B cell (primary cell): Measurements from ENCODE around the gene TAGLN2. TPM values are rescaled to one million over a fixed set of nuclear protein-coding genes. Genes with fewer than 3 reads are reported as not detected.

Experiments used
- ATAC-seq: fragments of 200-7000 bp; cut with Tn5 transposase; one replicate; pipeline ENCODE4 v1.10.0; 2021; ENCODE audit warnings: low read depth, mild to moderate bottlenecking, moderate number of reproducible peaks, moderate library complexity
- CTCF ChIA-PET: fragments of 350-600 bp; sonication (Branson Sonifier 250); formaldehyde crosslinking; loops from one replicate; lab custom pipeline; 2021; ENCODE audit warnings: antibody characterized with exemption, inconsistent platforms; lab: Charles Lee
- POLR2A ChIA-PET: fragments of 350-600 bp; sonication (Branson Sonifier 250); formaldehyde crosslinking; loops from one replicate; lab custom pipeline; 2021; ENCODE audit warnings: antibody characterized with exemption; lab: Charles Lee
- DNase-seq: peaks from one replicate; pipeline ENCODE4 v3.0.0; 2013
- H2AFZ ChIP-seq: 2 replicates; pipeline ENCODE4 v1.6.1; 2012; ENCODE audit warnings: mild to moderate bottlenecking, low read depth, low read length; ENCODE audit not compliant: insufficient read depth, poor library complexity, severe bottlenecking
- H3K27ac ChIP-seq, 2 donors: 1 replicate in 1 of 2; 2 replicates in 1 of 2; pipeline ENCODE4 v1.5.1; 2012 to 2013; ENCODE audit warnings: low read length in 2 of 2, mild to moderate bottlenecking in 2 of 2, moderate library complexity in 1 of 2
- H3K27me3 ChIP-seq, 4 experiments: fragments of 200-600 bp in 1 of 4; sonication (generic) in 1 of 4; replicated peaks in 1 of 4; 1 replicate in 2 of 4; 2 replicates in 2 of 4; pipeline versions ENCODE4 v1.6.1 to v1.7.0; 2013 to 2016; ENCODE audit warnings: low read length in 3 of 4, mild to moderate bottlenecking in 2 of 4, mixed read lengths in 1 of 4, moderate library complexity in 1 of 4; ENCODE audit not compliant: insufficient read depth in 4 of 4, control insufficient read depth in 3 of 4; ENCODE audit errors: control extremely low read depth in 1 of 4
- H3K36me3 ChIP-seq, 2 experiments: replicated peaks in 1 of 2; 1 replicate in 1 of 2; 2 replicates in 1 of 2; pipeline versions ENCODE4 v1.6.1 to v1.7.1; 2013; ENCODE audit warnings: low read length in 1 of 2; ENCODE audit not compliant: insufficient read depth in 2 of 2, control insufficient read depth in 1 of 2; ENCODE audit errors: control extremely low read depth in 1 of 2, extremely low read depth in 1 of 2
- H3K4me1 ChIP-seq, 2 donors: fragments of 200-600 bp in 1 of 2; sonication (generic) in 1 of 2; 1 replicate in 1 of 2; 2 replicates in 1 of 2; pipeline versions ENCODE4 v1.5.1 to v1.6.1; 2013 to 2017; ENCODE audit warnings: low read length in 2 of 2; ENCODE audit not compliant: control insufficient read depth in 2 of 2, insufficient read depth in 2 of 2
- H3K4me2 ChIP-seq: replicated peaks from 2 replicates; pipeline ENCODE3; 2012; ENCODE audit warnings: mild to moderate bottlenecking, low read depth, low read length; ENCODE audit not compliant: poor library complexity, severe bottlenecking
- H3K4me3 ChIP-seq, 5 experiments: fragments of 200-600 bp in 1 of 5; sonication (generic) in 1 of 5; 1 replicate in 3 of 5; 2 replicates in 2 of 5; pipeline versions ENCODE4 v1.5.1 to v1.7.0; 2011 to 2016; ENCODE audit warnings: low read length in 4 of 5, mild to moderate bottlenecking in 4 of 5, low read depth in 2 of 5, control low read depth in 1 of 5, moderate library complexity in 1 of 5; ENCODE audit not compliant: insufficient read depth in 1 of 5; ENCODE audit errors: control extremely low read depth in 1 of 5, extremely low read depth in 1 of 5
- H3K79me2 ChIP-seq: fragments of 200-600 bp; sonication (generic); one replicate; pipeline ENCODE4 v1.6.0; 2016; ENCODE audit warnings: low read length; ENCODE audit not compliant: control insufficient read depth, insufficient read depth
- H3K9ac ChIP-seq: fragments of 200-600 bp; sonication (generic); 2 replicates; pipeline ENCODE4 v1.6.1; 2017; ENCODE audit warnings: mild to moderate bottlenecking, low read length, moderate library complexity
- H3K9me3 ChIP-seq, 3 donors: one replicate each; pipeline versions ENCODE4 v1.6.1 to v1.7.1; 2013; ENCODE audit warnings: low read length in 2 of 3; ENCODE audit not compliant: control insufficient read depth in 2 of 3, insufficient read depth in 1 of 3; ENCODE audit errors: control extremely low read depth in 1 of 3
- H4K20me1 ChIP-seq: 2 replicates; pipeline ENCODE4 v1.6.0; 2012; ENCODE audit warnings: mild to moderate bottlenecking, low read length; ENCODE audit not compliant: insufficient read depth, control insufficient read depth, poor library complexity, severe bottlenecking
- H3K27ac Mint-ChIP-seq: one replicate; pipeline ENCODE4 v1.8.0; 2021; ENCODE audit warnings: mixed read lengths
- H3K27me3 Mint-ChIP-seq: one replicate; pipeline ENCODE4 v1.8.0; 2021; ENCODE audit warnings: mixed read lengths
- H3K4me1 Mint-ChIP-seq: one replicate; pipeline ENCODE4 v1.8.0; 2021; ENCODE audit warnings: mixed read lengths
- H3K4me3 Mint-ChIP-seq: one replicate; pipeline ENCODE4 v1.8.0; 2021; ENCODE audit warnings: mixed read lengths
- H3K9me3 Mint-ChIP-seq: one replicate; pipeline ENCODE4 v1.8.0; 2022; ENCODE audit warnings: mixed read lengths; ENCODE audit not compliant: insufficient read depth
- EZH2 ChIP-seq: IDR thresholded peaks from 2 replicates; pipeline ENCODE4 v1.6.1; 2012; ENCODE audit warnings: borderline replicate concordance, low read depth, mild to moderate bottlenecking, moderate library complexity, low read length; ENCODE audit not compliant: insufficient read depth, poor library complexity, severe bottlenecking
- WGBS: methylation state at CpG from one replicate; pipeline ENCODE4 v1.1.5; 2013; ENCODE audit warnings: missing lambda C conversion rate; ENCODE audit not compliant: insufficient coverage; 5-methylcytosine and 5-hydroxymethylcytosine counted together
- intact Hi-C: fragments of 100-400 bp; cut with micrococcal nuclease; formaldehyde crosslinking; loops from one replicate; pipeline ENCODE4 v1.10.0; 2022
- polyA plus RNA-seq: library from polyadenylated mRNA; depleted of rRNA; stranded (reverse); fragments of >200 nt; gene quantifications from 2 replicates; pipeline ENCODE4 v1.2.3, GENCODE V29; 2012
- total RNA-seq, 2 donors: library from RNA; stranded (reverse); fragments of 120-200 nt in 1 of 2; gene quantifications; 1 replicate in 1 of 2; 2 replicates in 1 of 2; pipeline versions ENCODE4 v1.2.3 to v1.2.4, GENCODE V29; 2013 to 2022
- TF ChIP-seq, protein P1 (sequence below): fragments of 200-600 bp; IDR thresholded peaks from one replicate; pipeline ENCODE4 v1.8.0; 2022; ENCODE audit warnings: antibody characterized with exemption, mild to moderate bottlenecking

The TAGLN2 gene
- total and polyA plus RNA-seq, 2 donors (not counting 1 experiment from before 2014, with no cell fraction given): 342 to 721 TPM

DNA sequence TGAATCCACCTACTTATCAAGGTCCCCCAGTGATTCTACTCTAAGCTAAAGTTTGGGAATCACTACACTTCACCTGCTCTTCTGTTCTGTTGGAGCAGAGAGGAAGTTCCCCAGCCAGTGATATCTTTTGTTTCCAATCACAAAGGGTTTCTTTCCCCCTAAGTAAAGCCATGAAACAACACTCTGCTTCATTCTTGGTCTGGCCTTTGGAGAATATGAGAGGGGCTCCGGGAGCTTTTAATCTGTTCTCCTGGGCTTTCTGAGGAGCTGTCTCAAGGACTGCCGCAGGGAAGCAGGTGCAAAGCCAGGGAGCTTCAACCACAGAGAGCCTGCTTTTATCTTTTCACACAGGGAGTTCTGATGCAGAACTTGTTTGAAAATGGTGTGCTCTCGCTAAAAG lies 38.8 kb upstream of the TAGLN2 start:
- no peaks in the 10 kb centered on the region for H3K4me1 ChIP-seq
- Mint-ChIP-seq H3K27me3 (peaks cover 47% of the 10 kb centered on the region), H3K9me3 (no peaks in the 10 kb centered on the region), H3K27ac (no peak overlapping the region), H3K4me3 (no peak overlapping the region), H3K4me1 (no peaks in the 10 kb centered on the region)
- H3K79me2 ChIP-seq: no peaks in the 10 kb centered on the region
- H4K20me1 ChIP-seq: no peaks in the 10 kb centered on the region
- ATAC-seq (no peak), DNase-seq (no peak)
- WGBS: no CpG with 5 or more reads among the region's 3 CpGs
- H3K9me3 ChIP-seq: peaks cover 0 to 1% (median 0%) of the 10 kb centered on the region in 3 donors
- intact Hi-C loops: no loop called here
- no peak overlapping the region for H3K27ac ChIP-seq
- no peak overlapping the region for H2AFZ ChIP-seq
- ChIA-PET POLR2A (no interaction called here), CTCF (interaction anchor here (1.6 kb wide), 1 partner anchor 43 kb away, joined by 4 read pairs; no protein-coding TSS in a partner anchor)
- no peak overlapping the region for H3K4me3 ChIP-seq
- no peak overlapping the region for H3K9ac ChIP-seq
- peaks cover 0 to 7% (median 5%) of the 10 kb centered on the region in 4 experiments for H3K27me3 ChIP-seq
- no peak overlapping the region for H3K4me2 ChIP-seq
- TF ChIP-seq EZH2: no peak
- TF ChIP-seq, protein P1, sequence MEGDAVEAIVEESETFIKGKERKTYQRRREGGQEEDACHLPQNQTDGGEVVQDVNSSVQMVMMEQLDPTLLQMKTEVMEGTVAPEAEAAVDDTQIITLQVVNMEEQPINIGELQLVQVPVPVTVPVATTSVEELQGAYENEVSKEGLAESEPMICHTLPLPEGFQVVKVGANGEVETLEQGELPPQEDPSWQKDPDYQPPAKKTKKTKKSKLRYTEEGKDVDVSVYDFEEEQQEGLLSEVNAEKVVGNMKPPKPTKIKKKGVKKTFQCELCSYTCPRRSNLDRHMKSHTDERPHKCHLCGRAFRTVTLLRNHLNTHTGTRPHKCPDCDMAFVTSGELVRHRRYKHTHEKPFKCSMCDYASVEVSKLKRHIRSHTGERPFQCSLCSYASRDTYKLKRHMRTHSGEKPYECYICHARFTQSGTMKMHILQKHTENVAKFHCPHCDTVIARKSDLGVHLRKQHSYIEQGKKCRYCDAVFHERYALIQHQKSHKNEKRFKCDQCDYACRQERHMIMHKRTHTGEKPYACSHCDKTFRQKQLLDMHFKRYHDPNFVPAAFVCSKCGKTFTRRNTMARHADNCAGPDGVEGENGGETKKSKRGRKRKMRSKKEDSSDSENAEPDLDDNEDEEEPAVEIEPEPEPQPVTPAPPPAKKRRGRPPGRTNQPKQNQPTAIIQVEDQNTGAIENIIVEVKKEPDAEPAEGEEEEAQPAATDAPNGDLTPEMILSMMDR: no peak
- no peaks in the 10 kb centered on the region for H3K36me3 ChIP-seq

DNA sequence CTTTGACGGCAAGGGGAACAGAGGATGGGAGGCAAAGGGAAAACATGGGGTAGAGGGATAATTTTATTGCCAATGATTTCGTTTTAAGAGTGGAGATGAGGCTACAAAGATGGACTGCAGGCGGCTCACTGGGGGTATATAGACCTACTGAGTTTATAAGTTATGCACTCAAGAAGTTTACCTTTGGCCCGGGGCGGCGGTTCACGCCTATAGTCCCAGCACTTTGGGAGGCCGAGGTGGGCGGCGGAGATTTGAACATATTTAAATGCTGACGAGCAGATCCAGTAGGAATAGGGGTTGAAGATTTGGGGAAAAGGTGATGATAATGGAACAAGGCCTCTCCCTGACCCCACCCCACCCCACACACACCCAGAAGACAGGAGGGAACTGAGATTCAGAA lies 36.9 kb upstream of the TAGLN2 start:
- H3K4me1 ChIP-seq: no peaks in the 10 kb centered on the region
- H3K27me3 ChIP-seq: no peaks in the 10 kb centered on the region
- H4K20me1 ChIP-seq: no peaks in the 10 kb centered on the region
- no peak for ATAC-seq
- no peak overlapping the region for H3K27ac ChIP-seq
- H3K27me3 Mint-ChIP-seq: peaks cover 36% of the 10 kb centered on the region
- H3K4me2 ChIP-seq: no peak overlapping the region
- CTCF ChIA-PET: no interaction called here
- no peaks in the 10 kb centered on the region for H3K4me1 Mint-ChIP-seq
- no peak overlapping the region for H3K4me3 ChIP-seq
- no peaks in the 10 kb centered on the region for H3K9me3 Mint-ChIP-seq
- H3K36me3 ChIP-seq: no peaks in the 10 kb centered on the region
- no peak overlapping the region for H3K4me3 Mint-ChIP-seq
- 97% methylated on average over 10 of the region's 11 CpGs for WGBS
- peaks cover 0 to 1% (median 0%) of the 10 kb centered on the region in 3 donors for H3K9me3 ChIP-seq
- no peaks in the 10 kb centered on the region for H3K79me2 ChIP-seq
- intact Hi-C loops: no loop called here
- DNase-seq: no peak
- no peak overlapping the region for H3K9ac ChIP-seq
- POLR2A ChIA-PET: no interaction called here
- H3K27ac Mint-ChIP-seq: no peak overlapping the region
- no peak for TF ChIP-seq EZH2
- TF ChIP-seq, protein P1: no peak
- H2AFZ ChIP-seq: no peak overlapping the region
